HG02588 (cell line): ENCODE data around the gene ATG3.
"Not testable (repeated sequence)": the region's sequence is repeated elsewhere in the genome, so short reads cannot be mapped to it uniquely, and the experiment has no call there.

Experiments used
- ATAC-seq: cut with Tn5 transposase; IDR thresholded peaks from one replicate; pipeline ENCODE4 v1.9.1; 2021; ENCODE audit warnings: mild to moderate bottlenecking, moderate library complexity; ENCODE audit not compliant: unreplicated experiment

ATG3 gene

GRCh38 chr3:112564247-112564939 lies 2.6 kb upstream of the ATG3 start:
- not testable (repeated sequence) for ATAC-seq

DNA sequence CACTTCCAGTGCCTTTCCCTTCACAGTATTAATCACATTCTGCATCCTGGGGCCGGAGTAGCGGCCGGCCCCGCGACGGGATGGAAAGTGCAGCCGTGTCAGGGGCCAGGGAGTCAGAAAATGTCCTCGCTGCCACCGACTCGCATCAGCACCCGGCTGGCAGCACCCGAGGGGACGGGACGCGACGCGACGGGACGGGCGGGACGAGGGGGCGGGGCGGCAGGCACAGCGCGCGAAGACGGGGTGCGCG lies 353 bp downstream of the ATG3 start:
- peak; percentile 45 for ATAC-seq

DNA sequence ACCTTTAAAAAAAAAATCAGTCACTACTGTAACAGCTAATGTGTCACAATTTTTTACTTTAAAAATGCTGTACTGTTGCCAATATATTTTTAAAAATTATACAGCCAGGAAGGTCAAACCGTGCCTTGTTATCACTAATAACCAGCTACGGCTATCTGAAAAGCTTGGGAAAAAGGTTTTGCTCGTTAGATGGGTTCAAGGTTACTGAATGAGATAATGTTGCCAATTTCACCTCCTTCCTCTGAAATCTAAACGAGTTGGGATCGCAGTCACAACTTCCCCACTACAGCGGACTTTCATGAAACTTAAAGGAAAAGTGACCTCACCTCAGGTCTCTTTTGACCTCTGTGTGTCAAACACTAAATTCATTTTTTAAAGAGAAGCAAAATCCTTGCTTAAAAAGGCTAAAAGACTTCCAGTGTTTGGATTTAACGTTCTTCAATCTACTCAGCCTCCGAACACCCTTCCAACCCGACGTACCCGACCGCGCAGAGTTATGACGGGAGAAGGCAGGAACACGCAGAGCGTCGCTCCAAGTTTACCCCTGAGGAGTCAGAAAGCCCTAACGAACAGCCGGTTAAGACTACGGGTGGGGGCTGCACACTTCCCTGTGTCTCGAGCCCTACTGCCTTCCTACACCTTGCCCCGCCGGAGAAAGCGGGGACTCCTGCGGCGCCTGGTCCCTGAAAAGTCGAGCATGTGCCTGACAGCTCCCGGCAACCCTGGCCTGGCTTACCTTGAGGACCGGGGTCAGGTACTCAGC lies 860 bp downstream of the ATG3 start:
- peak; percentile 20 for ATAC-seq

DNA sequence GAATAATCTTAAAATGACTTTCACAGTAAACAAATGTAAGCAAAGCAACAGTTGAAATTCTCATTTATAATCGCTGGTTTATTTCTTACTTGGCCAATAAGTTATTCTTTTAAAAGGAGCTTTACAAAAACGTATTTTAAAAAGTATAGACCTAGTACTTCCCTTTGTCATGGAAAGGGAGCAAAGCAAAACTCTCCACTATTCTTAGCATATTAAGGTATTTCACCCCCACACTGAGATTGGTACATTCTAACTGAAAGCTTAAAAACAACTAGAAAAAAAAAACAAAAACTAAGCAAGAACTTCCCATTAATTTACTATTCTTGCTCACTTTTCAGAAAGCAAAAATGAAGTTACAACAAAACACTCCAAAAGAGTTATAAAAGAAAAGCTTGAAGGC lies 1.5 kb downstream of the ATG3 start:
- ATAC-seq = no peak

DNA sequence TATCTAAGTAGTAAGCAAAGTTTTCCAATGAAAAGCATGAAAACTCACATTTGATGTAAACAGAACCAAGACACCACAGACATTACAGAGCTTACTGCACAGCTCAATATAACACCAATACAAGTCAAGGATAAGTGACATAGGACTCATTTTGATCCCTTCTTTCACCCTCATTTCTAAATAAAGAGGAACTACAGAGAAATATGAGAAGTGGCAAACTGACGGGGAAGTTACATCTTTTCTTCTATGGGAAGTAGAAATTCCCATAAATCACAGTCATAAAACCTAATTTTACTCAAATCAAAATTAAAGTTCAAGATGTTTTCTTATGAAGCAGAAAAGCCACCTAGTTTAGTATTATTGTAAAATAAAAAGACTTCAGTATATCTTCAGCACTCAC lies 3.8 kb downstream of the ATG3 start:
- no peak for ATAC-seq

- no peak for ATAC-seq
Measured at GRCh38 chr3:112555535-112556170, 6.1 kb downstream of the ATG3 start.

DNA sequence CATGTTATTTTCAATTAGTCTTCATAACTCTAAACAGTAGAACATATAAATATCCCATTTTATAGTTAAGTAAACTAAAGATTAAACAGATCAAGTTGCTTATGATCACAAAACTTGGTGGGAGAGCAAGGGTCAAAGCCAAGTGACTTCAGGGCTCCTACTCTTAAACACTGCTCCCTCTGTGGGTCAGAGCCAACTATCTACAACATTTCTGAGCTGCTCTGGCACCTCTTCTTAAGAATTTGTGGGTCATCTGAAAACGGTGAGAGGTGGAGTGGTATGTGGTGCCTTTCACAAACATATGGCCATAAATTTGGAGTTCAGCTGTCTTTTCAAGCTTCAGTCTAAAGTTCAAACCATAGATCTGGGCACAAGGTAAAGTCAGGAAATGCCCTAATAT lies 10.9 kb downstream of the ATG3 start:
- ATAC-seq = no peak

- ATAC-seq = no peak
Measured at GRCh38 chr3:112546216-112546759, 15.5 kb downstream of the ATG3 start.

DNA sequence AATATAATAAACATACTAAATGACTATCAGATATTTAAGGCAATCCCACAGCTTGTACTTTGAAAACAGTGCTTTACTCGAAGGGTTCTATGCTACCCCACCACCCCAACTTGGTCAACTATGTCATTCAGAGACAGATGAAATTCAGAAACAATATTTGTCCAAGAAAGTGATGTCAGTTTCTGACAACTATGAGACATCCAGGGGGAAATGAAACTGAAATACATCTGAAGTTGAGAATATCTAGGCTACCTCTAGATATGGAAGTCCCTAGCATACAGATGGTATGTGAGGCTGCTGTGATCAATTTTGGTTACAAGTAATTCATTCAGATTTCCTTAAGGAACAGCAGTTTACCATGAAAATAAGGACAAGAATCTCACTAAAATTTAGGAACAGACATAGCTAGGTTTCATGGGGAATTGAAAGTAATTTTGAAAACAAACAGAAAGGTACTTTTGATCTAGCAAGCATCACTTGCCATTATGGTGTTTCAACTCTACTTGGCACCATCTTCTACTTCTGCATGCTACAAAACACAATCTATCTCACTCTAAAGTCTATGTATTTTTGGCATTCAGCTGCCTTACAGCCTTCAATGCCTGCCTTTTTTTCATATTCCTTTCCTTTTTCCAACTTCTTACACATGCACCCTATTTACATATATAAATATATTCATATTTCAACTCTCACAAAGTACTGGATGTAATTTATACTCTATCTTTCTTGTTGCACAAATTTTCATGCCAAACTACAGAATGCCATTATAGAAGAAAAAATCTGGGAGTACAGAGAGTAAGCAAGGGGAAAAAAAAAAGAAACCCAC lies 21.7 kb downstream of the ATG3 start:
- peak; percentile 91 for ATAC-seq

DNA sequence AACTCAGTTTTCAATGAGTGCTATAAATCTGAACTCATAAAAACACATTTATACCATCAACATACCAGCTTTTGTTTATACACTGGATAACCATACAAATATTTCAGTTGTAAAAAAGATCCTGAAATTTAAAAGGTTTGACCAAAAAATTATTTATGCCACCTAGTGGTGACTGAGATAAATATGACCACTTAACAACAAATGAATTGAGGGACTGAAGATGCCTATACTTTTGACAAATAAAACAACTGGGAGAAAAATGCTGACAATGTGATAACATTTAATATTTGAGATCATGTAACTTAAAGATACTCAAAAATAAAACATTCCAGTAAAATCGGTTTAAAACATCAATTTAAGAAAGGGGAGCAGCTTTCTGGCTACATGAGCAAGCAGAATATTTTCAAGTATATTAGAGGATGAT lies 30.4 kb downstream of the ATG3 start:
- no peak for ATAC-seq

- ATAC-seq = no peak
Measured at GRCh38 chr3:112530573-112530972, 31.2 kb downstream of the ATG3 start.

- not testable (repeated sequence) for ATAC-seq
Measured at GRCh38 chr3:112524127-112524526, 37.6 kb downstream of the ATG3 start.

GRCh38 chr3:112519424-112520001 lies 42.2 kb downstream of the ATG3 start:
- ATAC-seq = no peak

DNA sequence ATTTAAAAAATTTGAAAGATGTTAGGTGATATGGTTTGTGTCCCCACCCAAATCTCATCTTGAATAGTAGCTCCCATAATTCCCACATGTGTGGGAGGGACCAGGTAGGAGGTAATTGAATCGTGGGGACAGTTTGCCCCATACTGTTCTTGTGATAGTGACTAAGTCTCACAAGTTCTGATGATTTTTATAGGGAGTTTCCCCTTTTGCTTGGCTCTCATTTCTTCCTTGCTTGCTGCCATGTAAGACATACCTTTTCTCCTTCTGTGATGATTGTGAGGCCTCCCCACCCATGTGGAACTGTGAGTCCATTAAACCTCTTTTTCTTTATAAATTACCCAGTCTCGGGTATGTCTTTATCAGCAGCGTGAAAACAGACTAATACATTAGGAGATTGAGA lies 42.8 kb downstream of the ATG3 start:
- not testable (repeated sequence) for ATAC-seq

- peak; percentile 100 for ATAC-seq
Measured at GRCh38 chr3:112514527-112515128, 47.1 kb downstream of the ATG3 start.

DNA sequence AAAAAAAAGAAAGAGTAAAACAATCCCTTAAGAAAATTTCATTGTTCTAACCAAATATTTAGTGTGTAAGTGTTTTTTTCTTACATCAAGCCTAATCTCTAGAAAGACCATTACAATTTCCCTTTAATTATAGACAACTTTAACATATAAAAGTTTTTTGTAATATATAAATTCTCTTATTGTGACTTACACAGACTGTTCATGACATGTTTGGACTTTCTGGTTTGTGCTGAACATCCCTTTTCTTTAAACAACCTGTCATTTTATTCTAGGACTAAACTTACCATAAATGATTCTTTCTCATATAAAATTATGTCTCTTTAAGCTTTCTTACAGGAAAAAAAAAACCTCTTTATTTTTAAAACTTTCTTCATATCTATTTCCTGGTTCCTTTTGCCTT lies 49.4 kb downstream of the ATG3 start:
- no peak for ATAC-seq

DNA sequence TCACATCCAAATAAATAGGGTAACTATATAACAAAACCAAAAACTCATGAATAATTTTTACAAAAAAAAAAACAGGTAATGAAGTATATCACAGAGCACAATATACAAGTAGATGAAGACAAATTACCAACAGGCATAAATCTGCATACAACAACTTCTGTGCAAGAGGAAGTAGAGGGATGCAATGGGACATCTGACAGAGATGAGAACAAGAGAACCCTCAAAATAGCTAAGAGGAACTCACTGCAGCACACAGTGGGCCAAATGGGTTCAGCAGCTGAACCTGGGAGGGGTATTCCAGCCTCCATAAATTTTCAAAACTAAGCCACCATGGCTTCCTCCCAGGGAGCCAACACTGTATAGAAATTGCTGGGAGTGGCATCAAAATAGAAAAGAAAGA lies 52.9 kb downstream of the ATG3 start:
- ATAC-seq = no peak

- ATAC-seq = no peak
Measured at GRCh38 chr3:112508261-112508660, 53.5 kb downstream of the ATG3 start.

GRCh38 chr3:112505907-112506306 lies 55.9 kb downstream of the ATG3 start:
- no peak for ATAC-seq

DNA sequence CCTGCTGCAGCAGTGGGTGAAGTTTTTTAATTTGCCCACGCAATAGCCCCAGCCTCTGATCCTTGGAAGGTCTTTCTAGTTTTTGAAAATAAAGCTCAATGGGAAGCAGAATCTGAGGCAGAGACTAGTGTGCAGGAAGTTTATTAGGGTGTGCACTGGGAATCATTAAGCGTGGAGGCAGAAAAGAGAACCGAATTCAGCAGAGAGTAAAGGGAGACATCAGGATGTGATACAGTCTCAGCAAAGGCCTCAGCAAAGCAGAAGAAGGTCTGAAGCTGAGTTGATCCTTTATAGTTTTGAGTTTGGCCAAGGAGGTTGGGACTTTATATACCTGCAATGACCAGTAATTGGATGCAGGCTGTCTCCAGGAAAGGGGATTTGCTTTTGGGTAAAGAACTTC lies 57.6 kb downstream of the ATG3 start:
- ATAC-seq = no peak
